GM18870 (cell line): ENCODE measurements around the gene INCA1.

ENCODE experiments used
- ATAC-seq: cut with Tn5 transposase; IDR thresholded peaks from one replicate; pipeline ENCODE4 v1.9.1; 2021; ENCODE audit warnings: moderate library complexity; ENCODE audit not compliant: unreplicated experiment

INCA1 gene

GRCh38 chr17:4971826-4972225, 25.5 kb downstream of the INCA1 start:
- ATAC-seq, result no peak

DNA sequence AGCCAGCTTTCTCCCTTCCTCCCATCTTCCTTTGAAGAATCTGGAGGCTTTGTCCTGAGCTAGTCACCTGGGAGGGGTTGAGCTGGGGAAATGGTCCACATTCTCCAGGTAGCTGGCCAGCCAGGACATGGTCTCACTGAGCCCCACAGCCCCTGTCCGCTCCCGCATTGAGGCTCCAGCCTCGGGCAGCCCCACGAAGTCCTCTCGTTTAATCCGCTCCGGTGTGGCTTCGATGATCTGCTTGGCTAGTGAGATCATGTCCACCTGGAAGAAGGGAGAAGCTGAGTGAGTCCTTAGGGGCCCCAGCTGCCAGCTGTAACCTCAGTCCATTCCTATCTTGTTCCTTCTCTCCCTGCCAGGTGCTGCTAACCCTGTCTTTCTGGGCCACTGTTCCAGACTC, 27.0 kb downstream of the INCA1 start:
- ATAC-seq, result no peak

GRCh38 chr17:4969551-4970173, 27.7 kb downstream of the INCA1 start:
- no peak for ATAC-seq

DNA sequence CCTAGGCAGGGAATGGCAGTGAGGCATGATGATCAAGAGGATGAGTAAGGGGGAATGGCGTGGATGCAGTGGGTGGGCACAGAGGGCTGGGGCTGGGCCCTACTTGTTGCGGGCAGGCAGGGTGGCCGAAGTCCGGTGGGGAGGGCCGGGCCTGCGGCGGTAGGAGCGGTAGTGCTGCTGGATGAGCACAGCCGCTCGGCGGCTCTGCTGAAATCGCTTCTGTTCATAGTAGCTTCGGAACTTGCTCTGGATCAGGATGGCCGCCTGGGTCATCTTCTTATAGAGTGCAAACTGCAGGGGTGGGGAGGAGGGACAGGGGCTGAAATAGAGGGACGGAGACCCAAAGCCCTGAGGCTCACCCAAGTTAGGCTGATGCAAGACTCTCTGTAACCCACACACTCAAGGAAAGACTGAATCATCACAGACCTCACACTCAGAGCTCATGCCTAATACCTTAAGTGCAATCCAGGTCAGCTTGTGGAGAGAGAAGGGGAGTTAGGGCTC, 28.2 kb downstream of the INCA1 start:
- no peak for ATAC-seq

DNA sequence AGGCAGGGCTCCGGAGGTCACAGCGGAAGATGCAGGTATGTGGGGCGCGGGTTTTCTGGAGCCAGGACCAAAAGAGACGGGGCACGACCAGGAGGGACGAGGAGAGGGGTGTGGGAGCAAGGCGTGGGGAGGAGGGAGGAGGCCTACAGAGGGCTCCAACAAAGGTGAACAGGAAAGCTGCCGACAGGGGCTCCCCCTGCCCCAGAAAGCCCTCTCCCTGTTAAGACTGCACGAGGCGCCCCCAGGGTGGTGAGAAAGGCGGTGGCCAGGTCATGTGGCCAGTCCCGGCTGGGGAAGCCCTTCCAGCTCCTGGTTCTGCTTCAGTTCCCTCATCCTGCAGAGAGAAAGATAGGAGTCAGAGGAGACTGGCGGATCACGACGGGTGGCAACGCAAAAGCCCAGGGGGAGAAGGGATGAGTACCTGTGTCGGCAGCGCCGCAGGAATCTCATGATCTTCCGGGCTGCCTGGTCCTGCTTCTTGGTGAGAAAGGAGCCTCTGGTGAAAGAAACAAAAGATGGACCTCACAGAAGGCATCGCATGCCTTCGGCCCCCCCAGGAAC, 28.8 kb downstream of the INCA1 start:
- no peak for ATAC-seq

- ATAC-seq, result peak; percentile 41
Observed at GRCh38 chr17:4967539-4968485, 29.5 kb downstream of the INCA1 start, which contains the start of gene SPAG7. TSS of gene SPAG7 (minus strand) at chr17:4967817. CDS start at chr17:4967804, 13 bp downstream.

DNA sequence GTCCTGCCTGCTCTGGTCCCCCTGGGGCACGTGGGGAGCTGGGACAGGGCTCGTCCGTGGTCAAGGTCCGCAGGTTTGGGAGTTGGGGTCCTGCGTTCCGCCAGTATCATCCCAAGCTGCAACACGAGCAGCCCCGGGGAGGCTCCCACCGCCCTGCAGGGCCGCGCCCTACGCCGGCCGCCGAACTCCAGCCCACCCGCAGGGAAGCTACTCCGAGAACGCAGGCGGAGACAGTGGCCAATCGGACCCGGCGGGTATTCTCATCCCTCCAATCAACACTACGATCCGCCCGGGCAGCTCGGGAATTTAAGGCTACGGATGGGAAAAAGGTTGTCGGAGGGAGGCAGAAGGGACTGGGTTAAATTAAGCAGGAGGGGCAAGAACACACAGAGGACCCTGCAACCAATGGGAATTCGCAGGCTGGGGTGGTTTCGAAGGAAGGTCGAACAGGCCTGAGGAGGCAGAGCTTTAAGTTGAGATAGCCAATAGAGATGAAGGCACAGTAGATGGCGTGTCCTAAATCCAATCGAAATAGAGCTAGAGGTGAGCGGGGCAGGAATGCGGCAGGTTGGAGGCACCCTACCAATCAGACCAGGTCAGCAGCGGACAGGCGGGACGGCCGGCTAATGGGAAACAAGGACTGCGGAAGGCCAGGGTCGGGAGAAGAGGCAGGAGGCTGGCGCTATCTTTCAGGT, 30.3 kb downstream of the INCA1 start:
- peak; percentile 84 for ATAC-seq

- ATAC-seq, result no peak
Observed at GRCh38 chr17:4965311-4965986, 31.9 kb downstream of the INCA1 start.

DNA sequence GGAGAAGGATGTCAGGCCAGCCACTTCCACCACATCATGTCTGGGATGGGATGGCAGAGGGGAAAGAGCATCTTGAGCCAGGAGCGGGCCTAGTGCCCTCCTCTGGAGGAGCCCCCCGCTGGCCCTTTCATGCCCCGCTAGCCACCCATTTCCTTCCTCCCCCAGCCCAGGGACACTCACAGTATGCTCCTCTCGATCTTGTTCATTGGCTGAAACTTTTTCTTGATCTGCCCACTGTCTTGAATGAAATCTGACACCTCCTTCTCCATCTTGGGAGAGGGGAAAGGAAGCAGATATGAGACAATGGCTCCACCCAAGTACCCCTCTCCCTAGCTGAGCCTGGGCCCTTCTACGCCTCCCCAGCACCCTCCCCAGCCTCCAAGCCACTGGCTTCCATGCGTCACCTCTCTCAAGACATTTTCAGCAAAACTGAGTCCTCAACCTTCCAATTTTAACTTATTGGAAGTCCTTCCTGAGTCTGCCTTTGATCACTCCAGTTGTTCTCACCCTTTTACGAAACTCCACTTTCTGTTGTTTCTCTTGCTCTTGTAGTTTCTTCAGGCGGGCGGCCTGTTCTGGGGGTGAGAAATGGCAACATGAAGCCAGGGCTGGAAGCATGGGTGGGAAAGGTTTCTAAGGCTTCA, 36.9 kb downstream of the INCA1 start:
- no peak for ATAC-seq

DNA sequence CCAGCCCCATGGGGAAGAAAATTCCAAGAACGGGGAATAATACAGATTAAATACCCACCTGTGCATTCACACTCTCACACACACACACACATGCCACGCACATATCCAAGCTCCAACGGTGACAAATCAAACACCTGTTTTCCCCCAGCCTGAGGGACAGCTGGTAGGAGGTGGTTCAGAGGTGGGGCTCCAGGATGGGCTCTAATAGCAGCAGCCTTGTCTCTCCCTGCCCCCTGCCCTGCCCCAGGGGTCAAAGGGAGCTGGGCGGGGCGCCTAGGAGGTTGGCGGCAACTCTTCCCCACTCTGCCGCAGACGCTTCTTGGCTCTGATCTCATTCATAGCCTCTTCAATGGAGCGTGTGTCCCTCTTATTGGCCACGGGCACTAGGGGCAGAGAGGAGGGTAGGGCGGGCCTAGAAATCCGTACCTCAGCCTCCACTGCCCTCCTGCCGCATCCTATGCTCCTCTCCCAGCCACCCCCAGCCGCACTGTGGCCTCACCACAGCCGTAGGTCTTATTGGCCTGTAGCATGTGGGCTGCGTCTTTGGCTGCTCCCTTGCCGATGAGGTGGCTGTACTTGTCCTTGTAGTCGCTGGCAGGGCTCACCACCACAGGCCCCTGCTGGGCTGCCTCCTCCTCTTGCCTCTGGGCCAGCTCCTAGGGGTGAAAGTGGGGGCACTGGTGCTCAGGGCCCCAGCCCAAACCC, 37.9 kb downstream of the INCA1 start:
- no peak for ATAC-seq

GRCh38 chr17:4958102-4958501, 39.2 kb downstream of the INCA1 start:
- ATAC-seq, result no peak

- ATAC-seq, result no peak
Observed at GRCh38 chr17:4956493-4957061, 40.7 kb downstream of the INCA1 start.

GRCh38 chr17:4955091-4955490, 42.2 kb downstream of the INCA1 start:
- ATAC-seq, result no peak

DNA sequence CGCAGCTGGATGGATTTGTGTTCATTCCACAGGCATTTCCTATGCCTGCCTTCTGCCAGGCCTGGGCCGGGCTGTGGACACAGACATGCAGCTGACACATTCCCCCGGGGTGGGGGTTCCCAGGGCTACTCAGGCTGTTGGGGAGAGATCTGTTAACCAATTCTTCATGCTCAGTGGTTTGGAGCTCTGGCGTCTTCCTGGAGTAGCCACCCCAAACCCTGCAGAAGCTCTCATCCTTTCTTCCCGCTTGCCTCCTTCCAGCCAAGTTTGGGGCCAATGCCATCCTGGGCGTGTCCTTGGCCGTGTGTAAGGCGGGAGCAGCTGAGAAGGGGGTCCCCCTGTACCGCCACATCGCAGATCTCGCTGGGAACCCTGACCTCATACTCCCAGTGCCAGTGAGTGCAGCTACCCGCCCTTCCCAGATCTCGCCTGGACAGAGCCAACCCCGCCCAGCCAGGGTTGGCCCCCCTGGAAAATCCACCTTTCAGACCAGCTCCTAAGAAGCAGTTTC, 43.8 kb downstream of the INCA1 start:
- ATAC-seq, result no peak

DNA sequence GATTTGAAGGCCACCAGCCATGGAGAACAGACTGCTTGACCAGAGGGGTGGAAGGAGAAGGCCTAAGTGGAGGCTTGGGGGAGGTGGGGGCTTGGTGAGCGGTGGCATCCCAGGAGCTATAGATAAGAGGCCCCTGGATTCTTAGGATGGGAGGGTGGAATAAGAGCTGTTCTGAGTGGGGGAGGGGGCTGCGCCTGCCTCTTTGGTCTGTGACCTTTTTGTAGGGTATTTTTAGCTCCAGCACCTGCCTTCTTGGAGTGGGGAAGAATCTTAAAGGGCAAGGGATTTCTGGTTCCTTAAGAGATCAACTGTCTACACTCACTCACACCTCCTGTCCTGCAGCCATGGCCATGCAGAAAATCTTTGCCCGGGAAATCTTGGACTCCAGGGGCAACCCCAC, 45.8 kb downstream of the INCA1 start:
- ATAC-seq, result no peak

DNA sequence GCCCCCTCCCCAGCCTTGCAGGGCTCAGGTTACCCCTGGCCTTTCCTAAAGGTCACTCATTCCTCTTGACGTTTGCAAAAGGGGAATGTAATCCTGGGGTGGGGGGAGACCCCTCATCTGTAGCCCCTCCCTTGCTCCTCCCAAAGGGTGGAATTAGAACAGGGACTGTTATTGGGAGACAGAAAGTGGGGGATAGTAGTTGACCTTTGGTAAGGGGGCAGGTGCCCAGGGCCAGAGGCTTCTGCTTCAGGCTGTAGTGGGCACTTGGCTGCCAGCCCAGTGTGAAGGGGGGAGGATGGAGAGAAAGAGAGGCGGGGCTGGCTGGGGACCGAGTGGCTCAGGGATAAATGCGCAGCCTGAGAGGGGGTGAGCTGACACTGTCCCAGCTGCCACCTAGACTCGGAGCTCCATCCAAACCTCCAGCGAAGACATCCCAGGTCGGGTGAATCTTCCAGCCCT, 46.5 kb downstream of the INCA1 start, which contains the start of gene ENO3:
ENO3 (plus strand) TSS at position 374 of the 459 bp plus-strand sequence. CDS start 711 bp downstream, outside the sequence.
- no peak for ATAC-seq

GRCh38 chr17:4950075-4950745, 47.1 kb downstream of the INCA1 start:
- no peak for ATAC-seq
